ENCODE measurements around the gene BOK. TPM values are rescaled to one million over a fixed set of nuclear protein-coding genes. Genes with fewer than 3 reads are reported as not detected.

Gene BOK
- total and polyA plus RNA-seq, 2 of the 4 experiments (the other 2 are of a cell fraction): 13.3 to 34.4 TPM

- intact Hi-C loops (cut with micrococcal nuclease) (no loop called here), in situ Hi-C loops (cut with MboI; ENCODE audit: low sequenced_read_pairs) (no loop called here), dilution Hi-C loops (cut with HindIII; ENCODE audit: low sequenced_read_pairs, unreplicated experiment) (no loop called here)
- no peaks in the 10 kb centered on the region for H3K36me3 ChIP-seq (ENCODE audit: control insufficient read depth, insufficient read depth, low read length)
- H3K4me1 ChIP-seq (ENCODE audit: control insufficient read depth, insufficient read depth, low read length): no peaks in the 10 kb centered on the region
- H2BK120ac ChIP-seq (ENCODE audit: low read depth, low read length): no peak overlapping the region
- H2BK20ac ChIP-seq (ENCODE audit: low read depth, low read length): no peak overlapping the region
- ChIA-PET CTCF (no interaction called here), POLR2A (ENCODE audit: unreplicated experiment) (no interaction called here)
- no peak overlapping the region for H3K4me2 ChIP-seq (ENCODE audit: low read depth, low read length)
- no peaks in the 10 kb centered on the region for H3K79me1 ChIP-seq (ENCODE audit: low read depth in 1 of 2, low read length in 2 of 2)
- DNase-seq (no peak), ATAC-seq (ENCODE audit: low read depth) (no peak)
- WGBS, 2 experiments (ENCODE audit: extremely low coverage in 2 of 2, insufficient read length in 1 of 2): 83% methylated on average over 7 of the region's 7 CpGs; no CpG with 5 or more reads in 1 of the 2 experiments
- H2BK15ac ChIP-seq (ENCODE audit: low read depth, low read length): no peak overlapping the region
- H4K5ac ChIP-seq (ENCODE audit: low read depth, low read length): no peak overlapping the region
- peak overlapping the region; percentile 17 for H2AFZ ChIP-seq (replicated peaks; ENCODE audit: low read length, poor library complexity)
- no peak overlapping the region for H4K8ac ChIP-seq (ENCODE audit: low read depth in 2 of 2, low read length in 2 of 2)
- no peak overlapping the region for H3K4ac ChIP-seq (ENCODE audit: low read depth, low read length)
- no peak overlapping the region for H4K91ac ChIP-seq (ENCODE audit: insufficient read depth, low read depth, low read length)
- no peak overlapping the region for H3K23ac ChIP-seq (ENCODE audit: low read depth, low read length)
- no peak overlapping the region for H2AK9ac ChIP-seq (replicated peaks; ENCODE audit: low read depth, low read length, poor library complexity)
- H3K9me1 ChIP-seq (ENCODE audit: insufficient read depth, low read length): no peaks in the 10 kb centered on the region
- H2BK5ac ChIP-seq (ENCODE audit: low read depth, low read length, poor library complexity, severe bottlenecking): no peak overlapping the region
- H3K18ac ChIP-seq (ENCODE audit: low read depth, low read length): no peak overlapping the region
- H3K56ac ChIP-seq (ENCODE audit: extremely low read depth, insufficient read depth, low read length): no peak overlapping the region
- no peak overlapping the region for H3K14ac ChIP-seq (replicated peaks; ENCODE audit: low read depth, low read length)
- no peak overlapping the region for H3K27ac ChIP-seq (ENCODE audit: insufficient read depth, low read length)
- peaks cover 25% of the 10 kb centered on the region for H3K27me3 ChIP-seq (ENCODE audit: control insufficient read depth, insufficient read depth, low read length)
- BruUV-seq (replicated peaks): no TSS peak
- H4K20me1 ChIP-seq (ENCODE audit: insufficient read depth, low read length): no peaks in the 10 kb centered on the region
- no peak overlapping the region for H3K9ac ChIP-seq (ENCODE audit: low read depth, low read length)
- TF ChIP-seq MXI1 (IDR thresholded peaks at IDR 0.05; ENCODE audit: borderline replicate concordance, low read depth, low read length): no peak
- no peak for TF ChIP-seq RCOR1 (IDR thresholded peaks at IDR 0.05; ENCODE audit: insufficient replicate concordance, low read length)
- TF ChIP-seq BHLHE40 (IDR thresholded peaks at IDR 0.05; ENCODE audit: low read depth, low read length): no peak
- no peak for TF ChIP-seq NFE2L2 (IDR thresholded peaks at IDR 0.05; ENCODE audit: low read depth, low read length)
- TF ChIP-seq FOS (IDR thresholded peaks at IDR 0.05; ENCODE audit: low read depth, low read length): no peak
- TF ChIP-seq RAD21 (IDR thresholded peaks at IDR 0.05; ENCODE audit: low read length): no peak
- no peak for TF ChIP-seq POLR2A (IDR thresholded peaks at IDR 0.05; ENCODE audit: low read depth, low read length)
- no peak for TF ChIP-seq CEBPB (IDR thresholded peaks at IDR 0.05; ENCODE audit: low read depth, low read length)
- TF ChIP-seq MAZ (IDR thresholded peaks at IDR 0.05; ENCODE audit: borderline replicate concordance, low read depth, low read length): no peak
- TF ChIP-seq, protein P1, sequence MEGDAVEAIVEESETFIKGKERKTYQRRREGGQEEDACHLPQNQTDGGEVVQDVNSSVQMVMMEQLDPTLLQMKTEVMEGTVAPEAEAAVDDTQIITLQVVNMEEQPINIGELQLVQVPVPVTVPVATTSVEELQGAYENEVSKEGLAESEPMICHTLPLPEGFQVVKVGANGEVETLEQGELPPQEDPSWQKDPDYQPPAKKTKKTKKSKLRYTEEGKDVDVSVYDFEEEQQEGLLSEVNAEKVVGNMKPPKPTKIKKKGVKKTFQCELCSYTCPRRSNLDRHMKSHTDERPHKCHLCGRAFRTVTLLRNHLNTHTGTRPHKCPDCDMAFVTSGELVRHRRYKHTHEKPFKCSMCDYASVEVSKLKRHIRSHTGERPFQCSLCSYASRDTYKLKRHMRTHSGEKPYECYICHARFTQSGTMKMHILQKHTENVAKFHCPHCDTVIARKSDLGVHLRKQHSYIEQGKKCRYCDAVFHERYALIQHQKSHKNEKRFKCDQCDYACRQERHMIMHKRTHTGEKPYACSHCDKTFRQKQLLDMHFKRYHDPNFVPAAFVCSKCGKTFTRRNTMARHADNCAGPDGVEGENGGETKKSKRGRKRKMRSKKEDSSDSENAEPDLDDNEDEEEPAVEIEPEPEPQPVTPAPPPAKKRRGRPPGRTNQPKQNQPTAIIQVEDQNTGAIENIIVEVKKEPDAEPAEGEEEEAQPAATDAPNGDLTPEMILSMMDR (conservative IDR thresholded peaks at IDR 0.05; ENCODE audit: low read depth, low read length): no peak
- TF ChIP-seq ELK1 (IDR thresholded peaks at IDR 0.05; ENCODE audit: borderline replicate concordance, low read depth, low read length): no peak
- no peak for TF ChIP-seq SMC3 (IDR thresholded peaks at IDR 0.05; ENCODE audit: low read depth, low read length)
- TF ChIP-seq RFX5 (IDR thresholded peaks at IDR 0.05; ENCODE audit: low read depth, low read length): no peak
- no peak for TF ChIP-seq CHD1 (IDR thresholded peaks at IDR 0.05; ENCODE audit: low read depth, low read length)
- TF ChIP-seq MAFK (IDR thresholded peaks at IDR 0.05; ENCODE audit: low read depth, low read length): no peak
- TF ChIP-seq USF2 (IDR thresholded peaks at IDR 0.05; ENCODE audit: low read depth, low read length): no peak
- no peak overlapping the region for H3K4me3 ChIP-seq (ENCODE audit: insufficient read depth, low read depth, low read length)
- H3K9me3 ChIP-seq (ENCODE audit: control insufficient read depth, insufficient read depth, low read length): no peaks in the 10 kb centered on the region
- H2AK5ac ChIP-seq (ENCODE audit: low read depth, low read length): no peak overlapping the region
Observed at GRCh38 chr2:241534293-241534692, 24.3 kb upstream of the BOK start.
